HEK293 (cell line): ENCODE data around the gene ZNF536.
A peak's percentile ranks its signal among the peaks of the same experiment; 100 is the strongest.

Experiments
- CTCF ChIA-PET: fragments of 350-600 bp; formaldehyde crosslinking; extraction: SDS; loops from one replicate; lab custom pipeline; 2021; ENCODE audit warnings: antibody characterized with exemption; lab: Yijun Ruan, JAX
- POLR2A ChIA-PET: fragments of 300-600 bp; formaldehyde crosslinking; extraction: SDS; loops from one replicate; lab custom pipeline; 2020; ENCODE audit warnings: antibody characterized with exemption, inconsistent platforms; lab: Yijun Ruan, JAX
- H3K27ac ChIP-seq: fragments of 200-500 bp; sonication (Bioruptor generic); 2 replicates; pipeline ENCODE4 v1.5.1; 2014; ENCODE audit warnings: low read depth, low read length, control low read depth, inconsistent platforms; ENCODE audit errors: extremely low read depth
- H3K36me3 ChIP-seq, 2 experiments: fragments of 200-500 bp in 1 of 2; sonication (Bioruptor generic) in 1 of 2; 1 replicate in 1 of 2; 2 replicates in 1 of 2; pipeline ENCODE4 v1.5.1; 2014 to 2017; ENCODE audit warnings: inconsistent platforms in 2 of 2, low read length in 2 of 2; ENCODE audit not compliant: control insufficient read depth in 2 of 2, insufficient read depth in 1 of 2
- H3K4me1 ChIP-seq: fragments of 200-500 bp; sonication (Bioruptor generic); 2 replicates; pipeline ENCODE4 v1.5.1; 2014; ENCODE audit warnings: mild to moderate bottlenecking, low read length, inconsistent platforms; ENCODE audit not compliant: control insufficient read depth, insufficient read depth
- H3K4me3 ChIP-seq: 2 replicates; pipeline ENCODE4 v1.5.1; 2011; ENCODE audit warnings: low read depth, mild to moderate bottlenecking, control low read depth, low read length, moderate library complexity
- H3K9me3 ChIP-seq: fragments of 200-500 bp; sonication (Bioruptor generic); 2 replicates; pipeline ENCODE4 v1.5.1; 2014; ENCODE audit warnings: low read depth, low read length, inconsistent platforms; ENCODE audit not compliant: control insufficient read depth, insufficient read depth
- MYNN ChIP-seq: fragments of 450-650 bp; formaldehyde crosslinking; IDR thresholded peaks from 2 replicates; pipeline ENCODE4 v1.5.1; 2016; ENCODE audit warnings: missing biosample characterization, missing genetic modification characterization, borderline replicate concordance
- TSHZ1 ChIP-seq: fragments of 450-650 bp; formaldehyde crosslinking; IDR thresholded peaks from 2 replicates; pipeline ENCODE4 v1.5.1; 2016; ENCODE audit warnings: missing biosample characterization, missing genetic modification characterization, borderline replicate concordance
- ZFP37 ChIP-seq: fragments of 450-650 bp; formaldehyde crosslinking; IDR thresholded peaks from 2 replicates; pipeline ENCODE4 v1.5.1; 2016; ENCODE audit warnings: missing biosample characterization, missing genetic modification characterization
- ZNF10 ChIP-seq: fragments of 450-650 bp; formaldehyde crosslinking; IDR thresholded peaks from 2 replicates; pipeline ENCODE4 v1.5.1; 2017; ENCODE audit warnings: missing biosample characterization, missing genetic modification characterization
- ZNF146 ChIP-seq: fragments of 450-650 bp; formaldehyde crosslinking; IDR thresholded peaks from 2 replicates; pipeline ENCODE4 v1.5.1; 2016; ENCODE audit warnings: missing biosample characterization, missing genetic modification characterization
- ZNF184 ChIP-seq: fragments of 450-650 bp; IDR thresholded peaks from 2 replicates; pipeline ENCODE4 v1.5.1; 2018; ENCODE audit warnings: missing biosample characterization, mild to moderate bottlenecking, missing genetic modification characterization
- ZNF214 ChIP-seq: fragments of 450-650 bp; formaldehyde crosslinking; IDR thresholded peaks from 2 replicates; pipeline ENCODE4 v1.5.1; 2017; ENCODE audit warnings: missing biosample characterization, mild to moderate bottlenecking, missing genetic modification characterization, borderline replicate concordance
- ZNF37A ChIP-seq: fragments of 450-650 bp; IDR thresholded peaks from 2 replicates; pipeline ENCODE4 v1.5.1; 2018; ENCODE audit warnings: missing biosample characterization, missing genetic modification characterization
- ZNF585B ChIP-seq: fragments of 450-650 bp; formaldehyde crosslinking; IDR thresholded peaks from 2 replicates; pipeline ENCODE4 v1.5.1; 2016; ENCODE audit warnings: missing biosample characterization, missing genetic modification characterization
- ZNF670 ChIP-seq: fragments of 450-650 bp; formaldehyde crosslinking; IDR thresholded peaks from 2 replicates; pipeline ENCODE4 v1.5.1; 2016; ENCODE audit warnings: missing biosample characterization, missing genetic modification characterization, low read depth
- ZNF707 ChIP-seq: fragments of 450-650 bp; formaldehyde crosslinking; IDR thresholded peaks from 2 replicates; pipeline ENCODE4 v1.5.1; 2016; ENCODE audit warnings: missing biosample characterization, missing genetic modification characterization
- ZNF777 ChIP-seq: fragments of 450-650 bp; formaldehyde crosslinking; IDR thresholded peaks from 2 replicates; pipeline ENCODE4 v1.5.1; 2017; ENCODE audit warnings: missing biosample characterization, missing genetic modification characterization, borderline replicate concordance
- ZNF785 ChIP-seq: fragments of 450-650 bp; formaldehyde crosslinking; IDR thresholded peaks from 2 replicates; pipeline ENCODE4 v1.5.1; 2016; ENCODE audit warnings: missing biosample characterization, missing genetic modification characterization
- ZNF791 ChIP-seq: fragments of 450-650 bp; formaldehyde crosslinking; IDR thresholded peaks from 2 replicates; pipeline ENCODE4 v1.5.1; 2016; ENCODE audit warnings: missing biosample characterization, missing genetic modification characterization
- ZSCAN30 ChIP-seq: fragments of 450-650 bp; IDR thresholded peaks from 2 replicates; pipeline ENCODE4 v1.5.1; 2018; ENCODE audit warnings: missing biosample characterization, mild to moderate bottlenecking, missing genetic modification characterization, moderate library complexity
- TF ChIP-seq, protein P1 (sequence below): fragments of 450-650 bp; formaldehyde crosslinking; IDR thresholded peaks from 2 replicates; pipeline ENCODE4 v1.5.1; 2016; ENCODE audit warnings: missing biosample characterization, missing genetic modification characterization
- TF ChIP-seq, protein P2 (sequence below): fragments of 450-650 bp; formaldehyde crosslinking; IDR thresholded peaks from 2 replicates; pipeline ENCODE4 v1.5.1; 2016; ENCODE audit warnings: missing biosample characterization, missing genetic modification characterization

Gene ZNF536

GRCh38 chr19:30481063-30481462, 108.9 kb downstream of the ZNF536 start (continued):
- no peak for TF ChIP-seq ZNF37A
- no peak for TF ChIP-seq ZNF670 (tag by site-specific recombination)
- no peak for TF ChIP-seq TSHZ1 (tag by site-specific recombination)
- no peak for TF ChIP-seq ZNF585B
- TF ChIP-seq, all 188 proteins: peak for 0

- CTCF ChIA-PET, result no interaction called here
- Histone ChIP-seq H3K27ac (no peak overlapping the region), H3K36me3 (peaks cover 0 to 3% of the 10 kb centered on the region in 2 experiments; a peak in 1 of 3 replicates), H3K4me1 (peaks cover 10% of the 10 kb centered on the region), H3K4me3 (no peak overlapping the region), H3K9me3 (no peaks in the 10 kb centered on the region)
- no peak for TF ChIP-seq ZNF791 (tag by site-specific recombination)
- TF ChIP-seq, protein P1, sequence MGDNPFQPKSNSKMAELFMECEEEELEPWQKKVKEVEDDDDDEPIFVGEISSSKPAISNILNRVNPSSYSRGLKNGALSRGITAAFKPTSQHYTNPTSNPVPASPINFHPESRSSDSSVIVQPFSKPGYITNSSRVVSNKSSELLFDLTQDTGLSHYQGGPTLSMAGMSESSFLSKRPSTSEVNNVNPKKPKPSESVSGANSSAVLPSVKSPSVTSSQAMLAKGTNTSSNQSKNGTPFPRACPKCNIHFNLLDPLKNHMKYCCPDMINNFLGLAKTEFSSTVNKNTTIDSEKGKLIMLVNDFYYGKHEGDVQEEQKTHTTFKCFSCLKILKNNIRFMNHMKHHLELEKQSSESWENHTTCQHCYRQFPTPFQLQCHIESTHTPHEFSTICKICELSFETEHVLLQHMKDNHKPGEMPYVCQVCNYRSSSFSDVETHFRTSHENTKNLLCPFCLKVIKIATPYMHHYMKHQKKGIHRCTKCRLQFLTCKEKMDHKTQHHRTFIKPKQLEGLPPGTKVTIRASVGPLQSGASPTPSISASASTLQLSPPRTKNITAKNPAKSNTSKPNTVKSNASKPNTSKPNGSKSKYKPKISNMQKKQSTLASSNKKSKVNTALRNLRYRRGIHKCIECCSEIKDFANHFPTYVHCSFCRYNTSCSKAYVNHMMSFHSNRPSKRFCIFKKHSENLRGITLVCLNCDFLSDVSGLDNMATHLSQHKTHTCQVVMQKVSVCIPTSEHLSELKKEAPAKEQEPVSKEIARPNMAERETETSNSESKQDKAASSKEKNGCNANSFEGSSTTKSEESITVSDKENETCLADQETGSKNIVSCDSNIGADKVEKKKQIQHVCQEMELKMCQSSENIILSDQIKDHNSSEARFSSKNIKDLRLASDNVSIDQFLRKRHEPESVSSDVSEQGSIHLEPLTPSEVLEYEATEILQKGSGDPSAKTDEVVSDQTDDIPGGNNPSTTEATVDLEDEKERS (tag by site-specific recombination), result 0 out of 2 replicates have a peak, but pooled peaks have one; percentile 46
- TF ChIP-seq ZNF146 (tag by site-specific recombination), result peak; percentile 99
- POLR2A ChIA-PET, result no interaction called here
Observed at GRCh38 chr19:30481823-30482222, 109.6 kb downstream of the ZNF536 start.

- Histone ChIP-seq H3K9me3 (no peaks in the 10 kb centered on the region), H3K4me3 (no peak overlapping the region), H3K36me3 (peaks cover 0 to 3% of the 10 kb centered on the region in 2 experiments; a peak in 1 of 3 replicates), H3K4me1 (peaks cover 10% of the 10 kb centered on the region), H3K27ac (no peak overlapping the region)
- ChIA-PET CTCF (no interaction called here), POLR2A (no interaction called here)
- no peak for TF ChIP-seq MYNN (tag by site-specific recombination)
- TF ChIP-seq ZNF214 (tag by site-specific recombination), result no peak
- no peak for TF ChIP-seq ZNF707 (tag by site-specific recombination)
- TF ChIP-seq ZSCAN30 (tag by site-specific recombination), result no peak
- no peak for TF ChIP-seq ZNF184 (tag by site-specific recombination)
- no peak for TF ChIP-seq ZNF785 (tag by site-specific recombination)
- TF ChIP-seq, protein P2, sequence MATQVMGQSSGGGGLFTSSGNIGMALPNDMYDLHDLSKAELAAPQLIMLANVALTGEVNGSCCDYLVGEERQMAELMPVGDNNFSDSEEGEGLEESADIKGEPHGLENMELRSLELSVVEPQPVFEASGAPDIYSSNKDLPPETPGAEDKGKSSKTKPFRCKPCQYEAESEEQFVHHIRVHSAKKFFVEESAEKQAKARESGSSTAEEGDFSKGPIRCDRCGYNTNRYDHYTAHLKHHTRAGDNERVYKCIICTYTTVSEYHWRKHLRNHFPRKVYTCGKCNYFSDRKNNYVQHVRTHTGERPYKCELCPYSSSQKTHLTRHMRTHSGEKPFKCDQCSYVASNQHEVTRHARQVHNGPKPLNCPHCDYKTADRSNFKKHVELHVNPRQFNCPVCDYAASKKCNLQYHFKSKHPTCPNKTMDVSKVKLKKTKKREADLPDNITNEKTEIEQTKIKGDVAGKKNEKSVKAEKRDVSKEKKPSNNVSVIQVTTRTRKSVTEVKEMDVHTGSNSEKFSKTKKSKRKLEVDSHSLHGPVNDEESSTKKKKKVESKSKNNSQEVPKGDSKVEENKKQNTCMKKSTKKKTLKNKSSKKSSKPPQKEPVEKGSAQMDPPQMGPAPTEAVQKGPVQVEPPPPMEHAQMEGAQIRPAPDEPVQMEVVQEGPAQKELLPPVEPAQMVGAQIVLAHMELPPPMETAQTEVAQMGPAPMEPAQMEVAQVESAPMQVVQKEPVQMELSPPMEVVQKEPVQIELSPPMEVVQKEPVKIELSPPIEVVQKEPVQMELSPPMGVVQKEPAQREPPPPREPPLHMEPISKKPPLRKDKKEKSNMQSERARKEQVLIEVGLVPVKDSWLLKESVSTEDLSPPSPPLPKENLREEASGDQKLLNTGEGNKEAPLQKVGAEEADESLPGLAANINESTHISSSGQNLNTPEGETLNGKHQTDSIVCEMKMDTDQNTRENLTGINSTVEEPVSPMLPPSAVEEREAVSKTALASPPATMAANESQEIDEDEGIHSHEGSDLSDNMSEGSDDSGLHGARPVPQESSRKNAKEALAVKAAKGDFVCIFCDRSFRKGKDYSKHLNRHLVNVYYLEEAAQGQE (tag by site-specific recombination), result no peak
- TF ChIP-seq ZNF777 (tag by site-specific recombination), result no peak
- TF ChIP-seq ZFP37, result no peak
- TF ChIP-seq ZNF10, result no peak
Observed at GRCh38 chr19:30482956-30483355, 110.8 kb downstream of the ZNF536 start.
